ENCODE measurements around the gene STRBP.

Gene STRBP

DNA sequence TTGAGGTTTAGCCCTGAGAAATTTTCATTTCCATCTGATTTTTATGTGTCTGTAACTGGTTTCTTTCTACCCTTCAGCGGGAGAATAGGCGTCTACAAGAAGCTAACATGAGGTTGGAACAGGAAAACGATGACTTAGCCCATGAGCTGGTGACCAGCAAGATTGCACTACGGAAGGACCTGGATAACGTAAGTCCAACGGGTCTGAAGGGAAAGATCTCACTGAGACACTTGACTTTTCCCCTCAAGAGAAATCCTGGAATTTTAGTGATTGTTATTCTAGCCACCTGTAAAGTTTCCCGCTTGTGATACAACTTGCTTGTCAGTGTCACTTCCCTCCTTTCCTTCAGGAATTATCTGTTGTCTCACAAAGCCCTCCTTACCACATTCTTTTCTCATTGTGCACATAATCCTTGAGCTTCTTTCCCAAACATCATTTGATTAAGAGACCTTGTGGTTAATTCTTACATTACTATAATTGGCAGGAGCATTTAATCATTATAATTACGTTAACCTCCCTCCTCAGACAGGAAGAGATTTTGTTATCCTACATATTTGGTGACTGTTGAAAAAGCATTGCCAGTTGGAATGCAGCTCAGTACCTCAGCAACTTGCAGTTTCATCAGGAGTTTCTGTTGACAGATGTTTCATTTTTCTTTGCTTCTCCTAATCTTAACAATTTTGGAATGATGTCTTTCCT, 178.0 kb downstream of the STRBP start:
- no peak for DNase-seq
- H3K9me3 ChIP-seq = no peaks in the 10 kb centered on the region
- no peaks in the 10 kb centered on the region for H3K27me3 ChIP-seq
- no peak overlapping the region for H3K4me3 ChIP-seq
- intact Hi-C loops (cut with DNase I; ENCODE audit: low total_unique reads) = no loop called here
- peaks cover 0 to 15% (median 0%) of the 10 kb centered on the region in 4 donors for H3K4me1 ChIP-seq
- H3K36me3 ChIP-seq = peaks cover 76 to 89% (median 78%) of the 10 kb centered on the region in 3 donors
- H3K27ac ChIP-seq = no peak overlapping the region
- TF ChIP-seq, protein P1, sequence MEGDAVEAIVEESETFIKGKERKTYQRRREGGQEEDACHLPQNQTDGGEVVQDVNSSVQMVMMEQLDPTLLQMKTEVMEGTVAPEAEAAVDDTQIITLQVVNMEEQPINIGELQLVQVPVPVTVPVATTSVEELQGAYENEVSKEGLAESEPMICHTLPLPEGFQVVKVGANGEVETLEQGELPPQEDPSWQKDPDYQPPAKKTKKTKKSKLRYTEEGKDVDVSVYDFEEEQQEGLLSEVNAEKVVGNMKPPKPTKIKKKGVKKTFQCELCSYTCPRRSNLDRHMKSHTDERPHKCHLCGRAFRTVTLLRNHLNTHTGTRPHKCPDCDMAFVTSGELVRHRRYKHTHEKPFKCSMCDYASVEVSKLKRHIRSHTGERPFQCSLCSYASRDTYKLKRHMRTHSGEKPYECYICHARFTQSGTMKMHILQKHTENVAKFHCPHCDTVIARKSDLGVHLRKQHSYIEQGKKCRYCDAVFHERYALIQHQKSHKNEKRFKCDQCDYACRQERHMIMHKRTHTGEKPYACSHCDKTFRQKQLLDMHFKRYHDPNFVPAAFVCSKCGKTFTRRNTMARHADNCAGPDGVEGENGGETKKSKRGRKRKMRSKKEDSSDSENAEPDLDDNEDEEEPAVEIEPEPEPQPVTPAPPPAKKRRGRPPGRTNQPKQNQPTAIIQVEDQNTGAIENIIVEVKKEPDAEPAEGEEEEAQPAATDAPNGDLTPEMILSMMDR (IDR thresholded peaks at IDR 0.05) = no peak

DNA sequence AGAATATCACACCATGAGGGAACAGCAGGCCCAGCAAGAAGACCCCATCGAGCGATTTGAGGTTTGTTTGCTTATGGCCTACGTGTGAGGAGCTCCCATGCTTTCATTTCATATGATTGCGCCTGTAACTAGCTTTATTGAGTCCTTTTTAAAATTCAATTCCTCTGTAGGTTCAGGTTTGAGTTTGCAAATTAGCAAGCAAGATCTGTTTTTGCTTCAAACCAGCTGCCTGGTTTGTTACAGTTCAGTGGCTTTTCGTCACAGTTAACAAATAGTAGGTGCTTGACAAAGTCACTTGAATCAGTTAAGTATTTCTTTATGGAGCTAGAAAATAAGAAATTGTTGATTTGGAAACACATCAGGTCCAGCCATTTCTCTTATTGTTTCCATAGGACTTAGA, 178.6 kb downstream of the STRBP start:
- H3K4me1 ChIP-seq = peaks cover 0 to 19% (median 0%) of the 10 kb centered on the region in 4 donors
- H3K27ac ChIP-seq = no peak overlapping the region
- no peaks in the 10 kb centered on the region for H3K27me3 ChIP-seq
- DNase-seq = no peak
- H3K9me3 ChIP-seq = no peaks in the 10 kb centered on the region
- intact Hi-C loops (cut with DNase I; ENCODE audit: low total_unique reads) = no loop called here
- H3K4me3 ChIP-seq = no peak overlapping the region
- TF ChIP-seq, protein P1 (IDR thresholded peaks at IDR 0.05) = no peak
- H3K36me3 ChIP-seq = peaks cover 81 to 93% (median 81%) of the 10 kb centered on the region in 3 donors

DNA sequence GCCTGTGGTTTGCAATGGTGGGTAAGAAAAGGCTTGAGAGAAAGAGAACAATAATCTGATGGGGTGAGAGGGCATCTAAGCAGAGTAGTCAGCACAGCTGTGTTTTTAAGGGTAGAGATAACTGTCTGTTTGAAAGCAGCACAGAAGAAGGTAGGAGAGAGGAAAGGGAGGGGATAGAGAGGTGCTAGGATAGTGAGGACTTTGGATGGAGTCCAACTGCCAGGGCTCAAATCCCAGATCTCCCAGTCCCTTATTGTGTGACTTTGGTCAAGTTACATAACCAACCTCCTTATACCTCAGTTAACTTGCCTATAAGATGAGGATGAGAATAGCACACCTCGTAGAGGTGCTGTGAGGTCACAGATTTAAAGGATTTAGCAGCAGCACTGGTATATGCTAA, 179.3 kb downstream of the STRBP start:
- DNase-seq = no peak
- H3K4me3 ChIP-seq = no peak overlapping the region
- no peaks in the 10 kb centered on the region for H3K9me3 ChIP-seq
- peaks cover 0 to 21% (median 0%) of the 10 kb centered on the region in 4 donors for H3K4me1 ChIP-seq
- peaks cover 84 to 96% (median 87%) of the 10 kb centered on the region in 3 donors for H3K36me3 ChIP-seq
- intact Hi-C loops (cut with DNase I; ENCODE audit: low total_unique reads) = no loop called here
- peak overlapping the region in 1 of 2 donors; percentile 1 for H3K27ac ChIP-seq
- TF ChIP-seq, protein P1 (IDR thresholded peaks at IDR 0.05) = no peak
- H3K27me3 ChIP-seq = no peaks in the 10 kb centered on the region

DNA sequence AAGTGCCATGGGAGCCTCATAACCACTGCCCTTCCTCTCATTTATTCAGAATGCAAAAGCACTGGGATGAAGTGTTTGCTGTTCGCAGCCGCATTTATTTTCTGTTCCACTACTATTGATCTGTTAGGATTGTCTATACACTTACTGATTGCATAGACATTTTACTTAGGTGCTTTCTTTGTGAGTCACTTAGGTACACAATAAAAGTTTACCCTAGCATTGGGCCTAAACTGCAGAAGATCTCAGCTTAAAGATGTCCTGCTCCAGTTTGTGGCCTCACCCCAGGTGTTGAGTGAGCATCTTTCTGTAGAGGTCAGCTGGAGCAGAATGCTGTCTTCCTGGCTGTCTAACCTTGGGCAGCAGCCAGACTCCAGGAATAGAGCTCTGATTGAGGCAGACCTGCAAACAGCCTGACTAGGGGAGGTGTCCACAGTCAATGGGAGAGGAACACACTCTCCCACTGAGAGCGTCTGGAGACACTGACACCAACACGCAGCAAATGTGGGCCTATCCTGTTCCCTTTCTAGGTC, 181.0 kb downstream of the STRBP start:
- Histone ChIP-seq H3K9me3 (no peaks in the 10 kb centered on the region), H3K4me1 (peaks cover 0 to 35% (median 3%) of the 10 kb centered on the region in 4 donors), H3K27ac (no peak overlapping the region), H3K27me3 (no peaks in the 10 kb centered on the region), H3K4me3 (no peak overlapping the region), H3K36me3 (peaks cover 76 to 95% (median 80%) of the 10 kb centered on the region in 3 donors)
- intact Hi-C loops (cut with DNase I; ENCODE audit: low total_unique reads) = no loop called here
- TF ChIP-seq, protein P1 (IDR thresholded peaks at IDR 0.05) = no peak
- no peak for DNase-seq

DNA sequence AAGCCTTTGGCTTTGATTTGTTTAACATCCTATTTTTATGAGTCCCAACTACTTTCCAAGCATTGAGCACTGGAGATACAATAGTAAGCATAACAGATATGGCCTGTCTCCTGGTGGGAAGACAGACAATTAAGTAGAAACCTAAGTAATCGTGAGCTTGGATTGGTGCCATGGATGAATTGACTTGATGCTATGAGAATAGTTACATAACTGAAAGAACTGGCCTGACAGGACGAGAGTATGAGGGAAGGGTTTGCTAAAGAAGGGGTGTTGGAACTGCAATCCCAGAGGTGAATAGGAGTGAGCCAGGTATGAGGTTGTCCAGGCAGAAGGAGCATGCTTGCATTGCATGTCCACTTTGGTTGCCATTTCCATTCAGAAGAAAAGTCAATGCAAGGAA, 182.5 kb downstream of the STRBP start:
- Histone ChIP-seq H3K27me3 (no peaks in the 10 kb centered on the region), H3K9me3 (no peaks in the 10 kb centered on the region), H3K4me3 (no peak overlapping the region), H3K27ac (no peak overlapping the region), H3K36me3 (peaks cover 72 to 90% (median 76%) of the 10 kb centered on the region in 3 donors), H3K4me1 (peaks cover 0 to 50% (median 3%) of the 10 kb centered on the region in 4 donors)
- DNase-seq = no peak
- TF ChIP-seq, protein P1 (IDR thresholded peaks at IDR 0.05) = no peak
- intact Hi-C loops (cut with DNase I; ENCODE audit: low total_unique reads) = no loop called here

All from tibial artery (tissue), 4 donors.